PFSK-1 (cell line): Measurements from ENCODE around the gene TPRA1.

Experiments
- POLR2AphosphoS5 ChIP-seq: IDR thresholded peaks from 2 replicates; pipeline ENCODE4 v1.6.1; 2012; ENCODE audit warnings: low read depth, mild to moderate bottlenecking, control low read depth, low read length, moderate library complexity
- SIN3A ChIP-seq: IDR thresholded peaks from 2 replicates; pipeline ENCODE4 v1.6.1; 2012; ENCODE audit warnings: mild to moderate bottlenecking, low read length, moderate library complexity, borderline replicate concordance; ENCODE audit not compliant: insufficient read depth
- TAF1 ChIP-seq: IDR thresholded peaks from 2 replicates; pipeline ENCODE4 v1.6.1; 2012; ENCODE audit warnings: low read length, control low read depth, borderline replicate concordance; ENCODE audit not compliant: insufficient read depth
- TF ChIP-seq, protein P1 (sequence below), 2 experiments: IDR thresholded peaks; 2 replicates each; pipeline versions ENCODE4 v1.6.1 to v1.8.0; 2011 to 2012; ENCODE audit warnings: low read depth in 2 of 2, low read length in 2 of 2, control low read depth in 1 of 2, inconsistent platforms in 1 of 2, mild to moderate bottlenecking in 1 of 2, moderate library complexity in 1 of 2; ENCODE audit not compliant: insufficient read depth in 1 of 2

- TF ChIP-seq, protein P1, sequence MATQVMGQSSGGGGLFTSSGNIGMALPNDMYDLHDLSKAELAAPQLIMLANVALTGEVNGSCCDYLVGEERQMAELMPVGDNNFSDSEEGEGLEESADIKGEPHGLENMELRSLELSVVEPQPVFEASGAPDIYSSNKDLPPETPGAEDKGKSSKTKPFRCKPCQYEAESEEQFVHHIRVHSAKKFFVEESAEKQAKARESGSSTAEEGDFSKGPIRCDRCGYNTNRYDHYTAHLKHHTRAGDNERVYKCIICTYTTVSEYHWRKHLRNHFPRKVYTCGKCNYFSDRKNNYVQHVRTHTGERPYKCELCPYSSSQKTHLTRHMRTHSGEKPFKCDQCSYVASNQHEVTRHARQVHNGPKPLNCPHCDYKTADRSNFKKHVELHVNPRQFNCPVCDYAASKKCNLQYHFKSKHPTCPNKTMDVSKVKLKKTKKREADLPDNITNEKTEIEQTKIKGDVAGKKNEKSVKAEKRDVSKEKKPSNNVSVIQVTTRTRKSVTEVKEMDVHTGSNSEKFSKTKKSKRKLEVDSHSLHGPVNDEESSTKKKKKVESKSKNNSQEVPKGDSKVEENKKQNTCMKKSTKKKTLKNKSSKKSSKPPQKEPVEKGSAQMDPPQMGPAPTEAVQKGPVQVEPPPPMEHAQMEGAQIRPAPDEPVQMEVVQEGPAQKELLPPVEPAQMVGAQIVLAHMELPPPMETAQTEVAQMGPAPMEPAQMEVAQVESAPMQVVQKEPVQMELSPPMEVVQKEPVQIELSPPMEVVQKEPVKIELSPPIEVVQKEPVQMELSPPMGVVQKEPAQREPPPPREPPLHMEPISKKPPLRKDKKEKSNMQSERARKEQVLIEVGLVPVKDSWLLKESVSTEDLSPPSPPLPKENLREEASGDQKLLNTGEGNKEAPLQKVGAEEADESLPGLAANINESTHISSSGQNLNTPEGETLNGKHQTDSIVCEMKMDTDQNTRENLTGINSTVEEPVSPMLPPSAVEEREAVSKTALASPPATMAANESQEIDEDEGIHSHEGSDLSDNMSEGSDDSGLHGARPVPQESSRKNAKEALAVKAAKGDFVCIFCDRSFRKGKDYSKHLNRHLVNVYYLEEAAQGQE (IDR thresholded peaks at IDR 0.05; ENCODE audit: insufficient read depth in 1 of 2, low read depth in 2 of 2, low read length in 2 of 2), result no peak
- TF ChIP-seq POLR2AphosphoS5 (no peak), TAF1 (no peak), SIN3A (no peak)
These were observed 40.5 kb upstream of the TPRA1 start for GRCh38 chr3:127630811-127631714.
